GM12872 (cell line): ENCODE results near the gene AFAP1.

Experiments
- TF ChIP-seq, protein P1 (sequence below): IDR thresholded peaks from 3 replicates; pipeline ENCODE4 v1.5.1; 2011; ENCODE audit warnings: low read depth, mild to moderate bottlenecking, low read length, moderate library complexity; ENCODE audit not compliant: insufficient read depth

The AFAP1 gene

DNA sequence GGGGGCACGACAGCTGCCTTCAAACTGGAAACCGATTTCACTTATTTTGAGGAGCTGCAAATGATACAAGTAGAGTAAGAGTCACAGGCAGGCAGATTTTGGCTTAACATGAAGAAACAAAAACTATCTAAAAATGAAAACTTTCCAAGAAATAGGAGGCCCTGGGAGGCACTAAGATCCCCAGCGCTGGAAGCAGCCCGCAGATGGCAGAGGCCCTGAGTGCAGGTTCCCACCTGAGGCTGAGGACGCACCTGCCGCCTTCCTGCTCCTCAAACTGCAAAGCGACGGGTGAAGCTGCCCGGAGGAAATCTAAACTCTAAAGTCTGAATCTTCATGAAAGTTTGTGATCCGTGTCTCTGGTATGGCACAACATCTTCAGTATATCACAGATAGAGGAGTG lies 138.7 kb downstream of the AFAP1 start:
- TF ChIP-seq, protein P1, sequence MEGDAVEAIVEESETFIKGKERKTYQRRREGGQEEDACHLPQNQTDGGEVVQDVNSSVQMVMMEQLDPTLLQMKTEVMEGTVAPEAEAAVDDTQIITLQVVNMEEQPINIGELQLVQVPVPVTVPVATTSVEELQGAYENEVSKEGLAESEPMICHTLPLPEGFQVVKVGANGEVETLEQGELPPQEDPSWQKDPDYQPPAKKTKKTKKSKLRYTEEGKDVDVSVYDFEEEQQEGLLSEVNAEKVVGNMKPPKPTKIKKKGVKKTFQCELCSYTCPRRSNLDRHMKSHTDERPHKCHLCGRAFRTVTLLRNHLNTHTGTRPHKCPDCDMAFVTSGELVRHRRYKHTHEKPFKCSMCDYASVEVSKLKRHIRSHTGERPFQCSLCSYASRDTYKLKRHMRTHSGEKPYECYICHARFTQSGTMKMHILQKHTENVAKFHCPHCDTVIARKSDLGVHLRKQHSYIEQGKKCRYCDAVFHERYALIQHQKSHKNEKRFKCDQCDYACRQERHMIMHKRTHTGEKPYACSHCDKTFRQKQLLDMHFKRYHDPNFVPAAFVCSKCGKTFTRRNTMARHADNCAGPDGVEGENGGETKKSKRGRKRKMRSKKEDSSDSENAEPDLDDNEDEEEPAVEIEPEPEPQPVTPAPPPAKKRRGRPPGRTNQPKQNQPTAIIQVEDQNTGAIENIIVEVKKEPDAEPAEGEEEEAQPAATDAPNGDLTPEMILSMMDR, result no peak

DNA sequence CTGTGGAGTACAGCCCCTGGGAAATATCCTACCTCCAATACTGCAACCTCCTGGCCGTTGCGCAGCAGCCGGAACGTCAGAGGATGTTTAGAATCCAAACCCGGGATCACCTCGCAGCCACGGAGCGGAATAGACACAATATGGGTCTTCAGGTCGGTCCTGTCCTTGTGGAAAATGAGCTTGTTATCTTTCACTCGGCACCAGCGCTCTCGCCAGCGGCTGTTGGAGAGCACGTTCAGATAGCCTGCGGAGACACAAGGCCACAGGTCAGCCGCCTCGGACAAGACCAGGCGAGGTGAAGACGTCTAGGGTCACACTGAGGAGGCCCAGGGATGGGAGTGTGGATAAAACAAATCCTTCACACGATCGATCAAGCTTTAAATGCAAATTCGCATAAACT lies 139.3 kb downstream of the AFAP1 start:
- TF ChIP-seq, protein P1, result no peak

DNA sequence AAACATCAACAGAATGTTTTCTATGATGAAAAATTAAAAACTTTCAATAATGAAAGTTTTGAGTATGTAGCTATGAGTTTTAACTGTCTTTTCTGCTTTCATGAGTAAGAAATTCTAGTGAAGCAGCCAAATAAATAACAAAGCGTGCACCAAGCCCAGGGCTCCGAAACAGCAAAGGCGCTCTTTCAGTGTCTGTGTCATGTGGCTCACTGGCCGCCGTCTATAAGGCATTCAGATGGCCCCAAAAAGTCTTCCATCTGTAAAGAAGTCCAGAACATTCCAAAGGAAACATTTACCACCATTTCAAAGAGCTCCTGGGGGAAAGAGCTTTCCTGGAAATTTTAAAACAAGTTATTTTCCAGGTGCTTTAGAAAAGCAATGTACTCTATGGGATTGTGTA lies 139.9 kb downstream of the AFAP1 start:
- TF ChIP-seq, protein P1, result no peak

DNA sequence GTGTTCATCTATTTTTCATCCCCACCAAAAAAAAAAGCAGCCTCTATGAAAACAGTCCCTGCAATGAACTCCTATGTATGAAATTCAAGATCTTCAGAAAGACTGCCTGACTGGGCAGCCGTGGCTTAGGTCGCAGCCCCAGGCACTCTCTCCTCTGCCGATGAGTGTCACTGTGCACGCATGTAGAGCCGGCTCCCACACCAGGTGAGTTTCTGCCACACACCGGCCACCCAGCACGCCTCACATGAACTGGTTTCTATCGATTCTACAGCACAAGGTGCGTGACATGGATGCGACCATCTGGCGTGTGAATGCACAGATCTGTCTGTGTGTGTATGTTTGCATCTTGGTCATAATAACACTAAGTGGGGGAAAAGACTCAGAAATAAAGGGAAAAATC lies 140.4 kb downstream of the AFAP1 start:
- TF ChIP-seq, protein P1, result no peak

DNA sequence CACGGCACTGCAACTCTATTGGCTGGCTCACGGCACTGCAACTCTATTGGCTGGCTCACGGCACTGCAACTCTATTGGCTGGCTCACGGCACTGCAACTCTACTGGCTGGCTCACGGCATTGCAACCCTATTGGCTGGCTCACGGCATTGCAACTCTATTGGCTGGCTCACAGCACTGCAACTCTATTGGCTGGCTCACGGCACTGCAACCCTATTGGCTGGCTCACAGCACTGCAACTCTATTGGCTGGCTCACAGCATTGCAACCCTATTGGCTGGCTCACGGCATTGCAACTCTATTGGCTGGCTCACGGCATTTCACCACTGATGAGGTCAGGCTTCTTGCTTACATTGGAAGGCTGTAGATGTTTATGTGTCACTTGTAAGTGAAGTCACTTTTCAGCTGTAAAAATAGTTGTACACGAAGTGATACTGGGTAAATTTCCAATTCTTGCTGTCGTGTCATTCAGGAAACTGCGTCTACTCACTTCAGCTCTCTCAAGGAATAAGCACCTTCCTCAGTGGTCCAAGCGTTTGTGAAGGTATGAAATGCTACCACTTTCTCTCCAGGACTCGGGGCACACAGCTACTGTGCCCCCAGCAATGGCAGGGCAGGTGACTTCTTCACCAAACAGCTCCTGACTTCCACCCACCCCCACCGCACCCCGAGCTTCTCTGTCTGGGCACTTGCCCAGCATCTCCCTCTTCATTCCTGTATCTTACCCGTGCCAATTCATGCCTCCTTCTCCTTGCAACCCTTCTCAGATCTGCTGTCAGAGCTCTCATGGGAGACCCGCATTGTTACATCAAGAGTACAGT lies 141.3 kb downstream of the AFAP1 start:
- TF ChIP-seq, protein P1, result no peak

DNA sequence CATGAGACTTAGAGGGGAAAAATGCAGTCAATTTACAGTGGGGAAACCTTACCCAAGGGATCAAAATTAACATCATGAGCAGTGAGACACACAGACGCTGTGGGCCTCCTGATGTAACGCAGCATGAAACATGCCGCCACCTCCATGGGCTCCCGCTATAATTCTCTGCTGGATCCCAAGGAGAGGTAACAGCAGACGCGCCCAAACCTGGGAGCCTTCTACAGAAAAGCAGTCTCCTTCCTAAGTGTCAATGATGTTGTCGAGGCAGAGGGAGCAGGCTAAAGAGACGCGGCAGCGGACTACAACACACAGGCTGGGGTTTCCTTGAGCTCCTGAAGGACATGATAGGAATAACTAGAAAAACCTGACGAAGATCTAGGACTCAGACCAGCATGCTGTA lies 142.3 kb downstream of the AFAP1 start:
- TF ChIP-seq, protein P1, result no peak

DNA sequence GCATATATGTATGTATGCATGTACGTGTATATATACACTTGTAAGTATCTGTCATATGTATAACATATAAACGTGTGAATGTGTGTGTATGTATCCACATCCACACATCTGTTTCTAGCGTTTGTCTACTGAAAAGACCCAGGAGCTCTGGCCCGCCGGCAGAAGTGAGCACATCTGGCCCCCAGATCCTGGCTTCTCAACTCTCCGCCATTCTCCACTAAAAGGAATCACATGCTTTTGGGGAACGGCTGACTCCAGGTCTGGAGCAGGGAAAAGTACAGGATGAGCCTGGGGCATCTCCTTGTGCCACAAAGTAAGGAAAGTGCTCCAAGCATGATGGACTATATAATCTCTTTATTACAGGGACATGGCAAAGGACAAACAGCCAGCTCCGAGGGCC lies 143.7 kb downstream of the AFAP1 start:
- TF ChIP-seq, protein P1, result no peak

DNA sequence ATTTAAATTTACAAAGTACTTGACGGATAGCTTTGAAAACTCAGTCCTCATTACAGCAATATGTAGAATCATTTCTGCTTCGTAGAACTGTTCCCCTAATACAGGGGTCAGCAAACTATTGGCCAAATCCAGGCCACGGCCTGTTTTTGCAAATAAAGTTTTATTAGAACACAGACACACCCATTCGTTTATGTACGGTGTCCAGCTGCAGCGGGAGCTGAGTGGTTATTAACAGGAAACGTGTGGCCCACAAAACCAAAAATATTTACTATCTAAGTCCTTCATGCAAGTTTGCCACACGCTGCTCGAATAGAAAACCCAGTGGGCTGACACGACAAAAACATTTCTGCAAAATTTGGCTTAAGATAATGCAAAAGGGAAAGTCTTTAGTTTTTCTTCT lies 146.5 kb downstream of the AFAP1 start:
- TF ChIP-seq, protein P1, result no peak
